Esophagus muscularis mucosa (tissue), 4 donors: Measurements from ENCODE around the gene ASAP2. TPM values are rescaled to one million over a fixed set of nuclear protein-coding genes. Genes with fewer than 3 reads are reported as not detected.

Experiments
- DNase-seq: peaks from one replicate; pipeline ENCODE4 v3.0.0-alpha.2; 2017; ENCODE audit errors: extremely low spot score
- H3K27ac ChIP-seq, 4 donors: fragments of 200-600 bp; sonication (generic); replicated peaks in 1 of 4; 1 replicate in 3 of 4; 2 replicates in 1 of 4; pipeline ENCODE4 v1.5.1; 2016 to 2019; ENCODE audit warnings: mild to moderate bottlenecking in 1 of 4
- H3K27me3 ChIP-seq, 4 donors: fragments of 200-600 bp; sonication (generic); one replicate each; pipeline versions ENCODE4 v1.5.1 to v1.6.0; 2016 to 2019
- H3K36me3 ChIP-seq, 4 donors: fragments of 200-600 bp; sonication (generic); one replicate each; pipeline ENCODE4 v1.5.1; 2016 to 2019
- H3K4me1 ChIP-seq, 4 donors: fragments of 200-600 bp; sonication (generic); one replicate each; pipeline ENCODE4 v1.5.1; 2016 to 2019
- H3K4me3 ChIP-seq, 4 donors: fragments of 200-600 bp; sonication (generic); 1 replicate in 2 of 4; 2 replicates in 2 of 4; pipeline ENCODE4 v1.5.1; 2016 to 2019; ENCODE audit warnings: mild to moderate bottlenecking in 4 of 4, moderate library complexity in 1 of 4
- H3K9me3 ChIP-seq, 4 donors: fragments of 200-600 bp; sonication (generic); 1 replicate in 3 of 4; 2 replicates in 1 of 4; pipeline ENCODE4 v1.5.1; 2016 to 2019
- CTCF ChIP-seq, 3 experiments: fragments of 200-600 bp in 2 of 3; fragments of 450-650 bp in 1 of 3; sonication (generic) in 2 of 3; IDR thresholded peaks; one replicate each; pipeline ENCODE4 v1.5.1; 2017 to 2019; ENCODE audit warnings: antibody characterized with exemption in 3 of 3, mild to moderate bottlenecking in 2 of 3, moderate library complexity in 1 of 3
- EP300 ChIP-seq: sonication (generic); formaldehyde crosslinking; IDR thresholded peaks from one replicate; pipeline ENCODE4 v1.6.1; 2017; ENCODE audit warnings: antibody characterized with exemption
- POLR2A ChIP-seq: fragments of 450-650 bp; IDR thresholded peaks from one replicate; pipeline ENCODE4 v1.6.1; 2017; ENCODE audit warnings: antibody characterized with exemption, moderate library complexity, mild to moderate bottlenecking, low read depth
- POLR2AphosphoS5 ChIP-seq, 2 donors: sonication (generic); formaldehyde crosslinking; IDR thresholded peaks; one replicate each; pipeline ENCODE4 v1.6.1; 2017; ENCODE audit warnings: antibody characterized with exemption in 2 of 2
- WGBS: methylation state at CpG from one replicate; pipeline ENCODE4 v1.1.5; 2018; 5-methylcytosine and 5-hydroxymethylcytosine counted together
- intact Hi-C: fragments of 100-400 bp; cut with DNase I; formaldehyde crosslinking; loops from one replicate; pipeline ENCODE4 v1.15.1; 2023
- total RNA-seq, 4 donors: library from RNA; depleted of rRNA; stranded (reverse); fragments of >200 nt; gene quantifications; one replicate each; pipeline versions ENCODE4 v1.1.0 to v1.2.1, GENCODE V29; 2016

The ASAP2 gene
- total RNA-seq, 4 donors from 2014 or later = 18.7 to 24.0 (median 21.3) TPM

GRCh38 chr2:9373476-9373875, 166.9 kb downstream of the ASAP2 start:
- Histone ChIP-seq H3K27me3 (no peaks in the 10 kb centered on the region), H3K4me3 (no peak overlapping the region), H3K36me3 (peaks cover 10 to 97% (median 60%) of the 10 kb centered on the region in 4 donors), H3K27ac (no peak overlapping the region), H3K4me1 (peaks cover 0 to 16% (median 6%) of the 10 kb centered on the region in 4 donors), H3K9me3 (no peaks in the 10 kb centered on the region)
- intact Hi-C loops = no loop called here
- TF ChIP-seq EP300 (no peak), POLR2AphosphoS5 (IDR thresholded peaks at IDR 0.05) (no peak), POLR2A (no peak), CTCF (IDR thresholded peaks at IDR 0.05) (no peak)
- 86% methylated on average over 1 of the region's 6 CpGs for WGBS
- no peak for DNase-seq

GRCh38 chr2:9374071-9374730, 167.6 kb downstream of the ASAP2 start:
- H3K9me3 ChIP-seq = no peaks in the 10 kb centered on the region
- H3K27me3 ChIP-seq = no peaks in the 10 kb centered on the region
- H3K27ac ChIP-seq = no peak overlapping the region
- peaks cover 16 to 97% (median 62%) of the 10 kb centered on the region in 4 donors for H3K36me3 ChIP-seq
- peaks cover 0 to 23% (median 10%) of the 10 kb centered on the region in 4 donors for H3K4me1 ChIP-seq
- WGBS = 97% methylated on average over 18 of the region's 18 CpGs
- H3K4me3 ChIP-seq = no peak overlapping the region
- intact Hi-C loops = no loop called here
- no peak for TF ChIP-seq CTCF (IDR thresholded peaks at IDR 0.05)
- TF ChIP-seq EP300 = no peak
- TF ChIP-seq POLR2AphosphoS5 (IDR thresholded peaks at IDR 0.05) = no peak
- TF ChIP-seq POLR2A = no peak
- DNase-seq = no peak

GRCh38 chr2:9375857-9376428, 169.3 kb downstream of the ASAP2 start:
- DNase-seq = no peak
- peaks cover 10 to 89% (median 61%) of the 10 kb centered on the region in 4 donors for H3K36me3 ChIP-seq
- TF ChIP-seq EP300 (no peak), CTCF (IDR thresholded peaks at IDR 0.05) (no peak), POLR2AphosphoS5 (IDR thresholded peaks at IDR 0.05) (no peak), POLR2A (no peak)
- H3K27ac ChIP-seq = no peak overlapping the region
- no peaks in the 10 kb centered on the region for H3K27me3 ChIP-seq
- no peaks in the 10 kb centered on the region for H3K9me3 ChIP-seq
- intact Hi-C loops = no loop called here
- WGBS = 100% methylated on average over 2 of the region's 4 CpGs
- no peak overlapping the region for H3K4me3 ChIP-seq
- H3K4me1 ChIP-seq = peaks cover 6 to 37% (median 19%) of the 10 kb centered on the region in 4 donors

GRCh38 chr2:9377461-9378097, 171.0 kb downstream of the ASAP2 start:
- WGBS = 83% methylated on average over 9 of the region's 9 CpGs
- Histone ChIP-seq H3K4me3 (no peak overlapping the region), H3K27me3 (no peaks in the 10 kb centered on the region), H3K9me3 (no peaks in the 10 kb centered on the region), H3K4me1 (peaks cover 6 to 45% (median 19%) of the 10 kb centered on the region in 4 donors), H3K36me3 (peaks cover 10 to 80% (median 57%) of the 10 kb centered on the region in 4 donors), H3K27ac (peak overlapping the region; percentile 61 to 71 (median 62))
- no peak for DNase-seq
- no peak for TF ChIP-seq EP300
- no peak for TF ChIP-seq POLR2A
- no peak for TF ChIP-seq POLR2AphosphoS5 (IDR thresholded peaks at IDR 0.05)
- TF ChIP-seq CTCF (IDR thresholded peaks at IDR 0.05) = no peak
- intact Hi-C loops = no loop called here
